Progenitor cell of endocrine pancreas (in vitro differentiated cells): ENCODE results near the gene ROR1. TPM values are rescaled to one million over a fixed set of nuclear protein-coding genes. Genes with fewer than 3 reads are reported as not detected.

Experiments
- DNase-seq: peaks from one replicate; pipeline ENCODE4 v3.0.0; 2021; ENCODE audit warnings: low spot score; ENCODE audit not compliant: unreplicated experiment
- H3K27ac Mint-ChIP-seq: 2 replicates; pipeline ENCODE4 v1.8.0; 2021; ENCODE audit warnings: mild to moderate bottlenecking, moderate library complexity, mixed read lengths
- H3K27me3 Mint-ChIP-seq: 2 replicates; pipeline ENCODE4 v1.8.0; 2021; ENCODE audit warnings: mixed read lengths
- H3K36me3 Mint-ChIP-seq: 2 replicates; pipeline ENCODE4 v1.8.0; 2022; ENCODE audit warnings: mixed read lengths; ENCODE audit not compliant: insufficient read depth
- H3K4me1 Mint-ChIP-seq: 2 replicates; pipeline ENCODE4 v1.8.0; 2021; ENCODE audit warnings: low read depth, mixed read lengths
- H3K4me3 Mint-ChIP-seq: 2 replicates; pipeline ENCODE4 v1.8.0; 2021; ENCODE audit warnings: low read depth, mild to moderate bottlenecking, moderate library complexity, mixed read lengths
- H3K9me3 Mint-ChIP-seq: 2 replicates; pipeline ENCODE4 v1.8.0; 2021; ENCODE audit warnings: low read depth, mixed read lengths
- CTCF ChIP-seq: fragments of 200-600 bp; sonication (generic); IDR thresholded peaks from one replicate; pipeline ENCODE4 v1.5.0; 2021; ENCODE audit warnings: antibody characterized with exemption, mild to moderate bottlenecking; ENCODE audit not compliant: unreplicated experiment
- total RNA-seq: library from RNA; stranded (reverse); gene quantifications from 2 replicates; pipeline ENCODE4 v1.2.1, GENCODE V29; 2021

Gene ROR1
- total RNA-seq, 1 donor from 2014 or later = 63.8 TPM

DNA sequence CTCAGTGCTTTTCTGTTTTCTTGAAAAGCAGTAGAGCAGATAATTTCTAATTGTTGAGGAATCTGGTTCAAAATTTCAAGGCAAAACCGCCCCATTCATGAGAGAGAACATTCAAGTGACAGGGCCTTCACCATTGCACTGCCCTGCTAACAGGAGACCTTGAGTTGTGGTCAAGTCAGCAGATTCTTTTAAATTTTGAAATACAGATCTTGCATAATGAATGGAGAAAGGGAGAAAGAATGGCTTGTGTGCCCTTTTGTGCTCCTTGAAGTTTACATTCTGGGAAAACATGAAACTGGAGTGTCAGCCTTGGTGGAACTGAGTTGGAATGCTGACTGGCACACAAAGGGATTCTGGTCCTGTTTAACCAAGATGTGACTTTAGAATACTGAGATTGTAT lies 265.1 kb downstream of the ROR1 start:
- no peaks in the 10 kb centered on the region for H3K27me3 Mint-ChIP-seq
- no peak overlapping the region for H3K4me3 Mint-ChIP-seq
- H3K36me3 Mint-ChIP-seq = peaks cover 1% of the 10 kb centered on the region
- no peak for DNase-seq
- peaks cover 29% of the 10 kb centered on the region for H3K4me1 Mint-ChIP-seq
- no peak for TF ChIP-seq CTCF
- H3K9me3 Mint-ChIP-seq = no peaks in the 10 kb centered on the region
- no peak overlapping the region for H3K27ac Mint-ChIP-seq

DNA sequence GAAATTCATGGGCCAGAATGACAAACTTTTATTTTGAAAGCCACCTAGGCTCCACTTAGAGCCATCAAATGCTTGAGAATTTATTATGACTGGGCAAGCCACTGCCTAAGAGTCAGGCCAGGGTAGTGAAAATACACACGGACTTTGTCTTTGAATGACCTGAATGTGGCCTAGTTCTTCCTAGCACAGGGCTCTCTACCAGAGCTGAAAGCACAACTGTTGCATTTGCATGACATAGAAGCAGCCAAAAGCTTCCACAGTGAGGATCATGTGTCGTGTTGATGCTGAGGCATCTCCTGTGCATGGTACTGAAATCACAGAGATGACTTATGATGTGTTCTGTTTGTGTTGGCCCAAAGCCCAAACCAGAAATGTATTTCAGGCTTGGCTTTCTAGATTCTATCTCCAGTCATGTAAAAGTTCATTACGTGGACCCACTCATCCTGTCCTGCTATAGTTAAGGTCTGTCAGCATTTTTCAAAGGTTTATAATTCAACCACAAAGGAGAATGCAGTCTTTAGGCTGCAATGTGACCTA lies 265.6 kb downstream of the ROR1 start:
- no peak for TF ChIP-seq CTCF
- H3K36me3 Mint-ChIP-seq = peaks cover under 1% of the 10 kb centered on the region
- no peak for DNase-seq
- H3K4me1 Mint-ChIP-seq = peaks cover 29% of the 10 kb centered on the region
- no peak overlapping the region for H3K4me3 Mint-ChIP-seq
- no peaks in the 10 kb centered on the region for H3K9me3 Mint-ChIP-seq
- peak overlapping the region; percentile 7 for H3K27ac Mint-ChIP-seq
- no peaks in the 10 kb centered on the region for H3K27me3 Mint-ChIP-seq

GRCh38 chr1:64041371-64042131 lies 267.7 kb downstream of the ROR1 start:
- Mint-ChIP-seq H3K27me3 (no peaks in the 10 kb centered on the region), H3K4me3 (no peak overlapping the region), H3K36me3 (no peaks in the 10 kb centered on the region), H3K27ac (no peak overlapping the region), H3K4me1 (peaks cover 29% of the 10 kb centered on the region), H3K9me3 (no peaks in the 10 kb centered on the region)
- no peak for TF ChIP-seq CTCF
- DNase-seq = no peak

- TF ChIP-seq CTCF = no peak
- Mint-ChIP-seq H3K27me3 (no peaks in the 10 kb centered on the region), H3K36me3 (no peaks in the 10 kb centered on the region), H3K4me1 (peaks cover 34% of the 10 kb centered on the region), H3K9me3 (no peaks in the 10 kb centered on the region), H3K27ac (peak overlapping the region; percentile 49), H3K4me3 (no peak overlapping the region)
- no peak for DNase-seq
Observed at GRCh38 chr1:64042331-64043100, 268.7 kb downstream of the ROR1 start.

DNA sequence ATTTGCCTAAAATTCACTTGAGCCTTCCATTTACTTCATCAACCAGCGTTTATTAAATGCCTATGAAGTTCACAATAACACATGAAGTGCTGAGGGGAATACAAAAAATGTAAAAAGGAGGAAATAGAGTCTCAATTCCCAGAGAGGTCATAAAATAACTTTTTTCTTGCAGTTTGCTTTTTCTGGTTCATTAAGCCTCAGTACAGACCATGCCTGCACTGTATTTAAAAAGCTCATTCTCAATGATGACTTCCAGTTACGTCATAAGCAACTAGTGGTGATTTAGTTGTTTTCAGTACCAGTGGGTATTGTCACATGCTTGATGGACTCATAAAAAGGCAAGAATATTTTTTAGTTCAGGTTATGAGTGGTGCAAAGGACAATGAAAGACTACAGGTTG lies 269.5 kb downstream of the ROR1 start:
- no peak for DNase-seq
- TF ChIP-seq CTCF = no peak
- Mint-ChIP-seq H3K27ac (no peak overlapping the region), H3K27me3 (no peaks in the 10 kb centered on the region), H3K36me3 (no peaks in the 10 kb centered on the region), H3K9me3 (no peaks in the 10 kb centered on the region), H3K4me3 (no peak overlapping the region), H3K4me1 (peaks cover 30% of the 10 kb centered on the region)
